ENCODE measurements around the gene SRXN1.

The SRXN1 gene

GRCh38 chr20:675033-675452 lies 22.0 kb upstream of the SRXN1 start:
- DNase-seq = no peak

- DNase-seq = no peak
These were observed 20.6 kb upstream of the SRXN1 start for GRCh38 chr20:673603-674001.

GRCh38 chr20:672963-673602 lies 20.1 kb upstream of the SRXN1 start:
- DNase-seq = no peak

GRCh38 chr20:671252-672030 lies 18.4 kb upstream of the SRXN1 start:
- no peak for DNase-seq

- DNase-seq = no peak
These were observed 16.6 kb upstream of the SRXN1 start for GRCh38 chr20:669573-669972.

DNA sequence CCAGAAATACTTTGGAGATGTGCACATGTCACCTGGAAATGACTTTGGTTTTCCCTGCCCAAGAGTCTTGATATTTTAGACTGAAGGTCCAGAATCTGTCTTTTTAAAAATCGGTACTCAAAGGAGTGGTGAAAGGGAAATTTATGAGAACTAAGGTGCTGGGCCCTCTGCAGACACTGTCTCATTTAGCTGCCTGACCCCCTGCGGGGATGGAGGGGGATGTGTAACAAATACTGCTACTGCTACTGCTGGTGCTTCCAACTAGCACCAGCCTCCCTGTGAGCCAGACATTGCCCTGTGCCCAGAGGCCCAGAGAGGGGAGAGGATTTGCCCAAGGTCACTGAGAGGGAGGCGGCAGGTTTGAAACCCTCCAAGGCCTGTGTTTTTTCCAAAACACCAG lies 15.6 kb upstream of the SRXN1 start:
- no peak for DNase-seq

DNA sequence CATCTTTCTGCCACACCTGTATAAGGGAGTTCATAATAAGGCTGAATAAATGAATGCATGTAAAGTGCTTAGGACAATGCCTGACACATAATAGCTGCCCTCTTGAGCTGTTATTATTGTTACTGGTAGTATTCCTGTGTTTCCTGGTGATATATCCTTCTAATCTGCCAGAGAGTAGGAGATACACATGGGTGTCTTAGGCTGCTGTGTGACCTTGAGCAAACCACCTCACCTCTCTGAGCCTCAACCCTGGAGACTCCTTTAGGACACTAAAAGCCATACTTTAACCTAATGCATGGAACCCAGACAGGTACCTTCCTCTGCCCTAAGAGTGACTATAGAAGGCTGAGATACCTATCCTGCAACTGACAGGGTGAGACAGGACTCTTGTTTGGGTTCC lies 15.1 kb upstream of the SRXN1 start:
- no peak for DNase-seq

GRCh38 chr20:667351-668034 lies 14.5 kb upstream of the SRXN1 start:
- peak; percentile 70 to 77 for DNase-seq

DNA sequence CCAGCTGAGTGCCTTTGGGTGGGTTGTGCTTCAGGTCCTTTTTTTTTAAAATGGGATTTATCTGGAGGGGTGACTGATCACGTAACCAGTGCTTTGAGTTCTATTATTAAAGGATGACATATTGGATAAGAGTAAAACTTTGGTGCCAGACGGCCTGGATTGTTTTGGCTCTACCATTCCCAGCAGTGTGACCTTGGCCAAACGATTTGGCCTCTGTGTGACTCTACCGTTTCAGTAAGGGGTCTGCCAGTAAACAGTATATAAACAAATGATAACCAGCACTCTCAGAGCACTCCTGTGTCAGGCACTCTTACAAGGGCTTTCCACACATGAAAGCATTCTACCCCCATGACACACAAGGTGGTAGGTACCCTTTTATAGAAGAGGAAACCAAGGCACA lies 13.9 kb upstream of the SRXN1 start:
- DNase-seq = no peak

- DNase-seq = no peak
These were observed 12.3 kb upstream of the SRXN1 start for GRCh38 chr20:665276-665675.

DNA sequence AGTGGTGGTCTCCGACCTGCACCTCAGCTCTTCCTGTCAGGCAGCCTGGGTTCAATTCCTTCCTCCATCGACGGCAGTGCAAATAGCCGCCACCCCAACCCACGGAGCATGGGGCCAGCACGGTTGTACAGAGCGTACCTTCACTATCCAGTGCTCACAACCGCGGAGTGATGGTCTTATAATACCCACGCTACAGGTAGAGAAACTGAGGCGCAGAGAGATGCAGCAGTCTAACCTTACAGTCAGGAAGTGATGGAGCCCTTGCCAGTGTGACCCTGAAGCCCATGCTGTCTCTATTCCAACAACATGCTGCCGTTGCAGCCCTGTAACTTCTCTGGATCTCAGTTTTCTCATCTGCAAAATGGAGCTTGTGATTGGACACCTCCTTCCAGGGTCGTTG lies 11.6 kb upstream of the SRXN1 start:
- DNase-seq = no peak

GRCh38 chr20:664151-664550 lies 11.2 kb upstream of the SRXN1 start:
- no peak for DNase-seq

- DNase-seq = peak in 1 of 2 experiments; percentile 19
These were observed 10.5 kb upstream of the SRXN1 start for GRCh38 chr20:663315-664090.

- DNase-seq = no peak
These were observed 9.5 kb upstream of the SRXN1 start for GRCh38 chr20:662277-663192.

DNA sequence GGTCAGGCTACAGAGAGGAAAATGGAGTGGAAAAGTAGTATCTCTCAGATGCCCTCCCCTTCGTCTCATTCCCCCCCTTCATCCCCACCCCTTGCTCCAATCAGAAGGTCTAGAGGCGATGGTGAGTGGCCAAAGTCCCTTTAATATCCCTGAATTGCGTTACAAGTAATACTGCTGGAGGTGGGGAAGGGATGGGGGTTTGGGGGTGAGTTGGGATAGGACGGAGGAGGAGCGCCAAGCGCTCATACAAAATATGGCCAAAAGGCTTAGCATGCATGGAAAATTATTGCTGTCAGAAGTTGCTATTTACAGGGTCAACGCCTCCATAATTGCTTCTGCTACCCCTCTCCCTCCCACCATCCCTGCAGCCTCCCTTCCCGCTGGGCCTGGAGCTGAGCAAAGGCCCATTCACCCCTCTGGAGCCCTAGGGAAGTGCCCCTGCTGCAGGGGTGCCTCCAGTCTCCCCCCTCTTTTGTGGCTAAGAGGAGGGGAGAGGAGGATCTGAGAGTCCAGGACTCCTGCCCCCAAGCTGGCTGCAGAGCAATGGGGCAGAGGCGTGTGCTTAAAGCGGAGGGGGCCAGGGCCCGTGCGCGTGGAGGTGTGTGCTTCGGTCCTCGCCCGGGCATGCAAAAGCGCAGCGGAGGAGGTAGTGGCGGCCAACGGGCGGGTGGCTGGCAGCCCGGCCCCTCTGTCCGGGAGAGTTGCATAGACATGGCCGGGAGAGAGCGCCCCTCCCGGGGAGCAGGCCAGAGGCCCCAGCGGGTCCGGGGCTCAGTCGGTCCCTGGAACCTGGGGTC lies 8.7 kb upstream of the SRXN1 start:
- DNase-seq = no peak

DNA sequence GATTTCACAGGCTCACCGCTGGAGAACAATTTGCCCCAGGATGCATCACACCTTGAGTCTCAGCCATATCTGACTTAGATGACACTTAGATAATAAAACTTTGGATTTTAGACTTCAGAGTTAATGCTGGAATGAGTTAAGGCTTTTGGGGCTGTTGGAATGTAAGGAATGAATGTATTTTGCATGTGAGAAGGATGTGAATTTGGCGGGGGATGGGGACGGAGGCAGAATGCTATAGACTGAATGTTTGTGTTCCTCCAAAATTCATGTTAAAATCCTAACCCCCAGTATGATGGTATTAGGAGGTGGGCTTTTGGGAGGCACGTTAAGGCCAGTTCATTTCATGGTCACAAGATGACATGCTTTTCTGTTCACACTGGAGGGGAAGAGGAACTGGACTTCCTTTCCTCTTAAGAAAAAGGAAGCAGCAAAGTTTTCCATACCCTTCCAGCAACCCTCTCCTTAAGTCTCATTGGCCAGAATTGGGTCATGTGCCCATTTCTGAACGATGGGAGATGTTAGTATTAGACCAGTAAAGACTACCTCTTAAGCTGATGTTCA lies 5.8 kb upstream of the SRXN1 start:
- no peak for DNase-seq

GRCh38 chr20:658202-658601 lies 5.2 kb upstream of the SRXN1 start:
- DNase-seq = no peak

DNA sequence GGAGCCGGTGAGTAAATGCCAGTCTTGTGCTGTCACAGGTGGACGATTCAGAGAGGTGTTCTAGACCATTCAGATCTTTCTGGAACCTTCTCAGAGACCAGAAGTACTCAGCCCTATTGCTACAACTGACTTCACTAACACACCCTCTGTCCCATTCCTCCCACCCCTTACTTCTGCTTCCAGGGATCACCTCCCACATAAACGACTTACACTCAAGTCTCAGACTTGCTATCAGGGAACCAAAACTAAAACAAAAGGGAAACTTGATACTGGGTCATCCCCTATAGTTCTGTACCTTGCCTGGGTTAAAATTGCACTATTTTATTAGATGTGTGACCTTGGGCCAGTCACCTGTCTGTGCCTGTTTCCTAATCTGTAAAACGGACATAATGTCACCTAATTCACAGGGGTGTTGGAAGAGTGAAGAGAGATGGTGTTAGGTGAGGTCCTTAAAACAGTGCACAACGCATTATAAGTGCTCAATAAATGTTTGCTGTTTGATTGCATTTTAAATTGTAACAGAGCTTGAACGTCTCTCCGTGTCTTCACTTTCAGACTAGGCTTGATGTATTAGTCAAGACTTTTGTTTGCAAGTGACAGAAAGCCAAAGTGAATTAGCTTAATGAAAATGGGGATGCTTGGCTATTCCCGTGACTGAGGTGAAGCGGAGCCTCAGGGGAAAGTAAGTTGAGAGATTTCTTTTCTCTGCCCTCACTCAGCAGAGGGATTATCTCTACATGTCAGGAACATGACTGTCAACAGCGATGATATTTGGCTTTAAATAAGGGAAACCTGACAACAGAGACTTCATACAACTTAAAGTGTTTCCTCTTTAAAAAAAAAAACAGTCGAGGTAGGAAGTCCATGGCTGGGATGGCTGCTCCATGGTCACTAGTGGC lies 3.0 kb upstream of the SRXN1 start:
- no peak for DNase-seq

DNA sequence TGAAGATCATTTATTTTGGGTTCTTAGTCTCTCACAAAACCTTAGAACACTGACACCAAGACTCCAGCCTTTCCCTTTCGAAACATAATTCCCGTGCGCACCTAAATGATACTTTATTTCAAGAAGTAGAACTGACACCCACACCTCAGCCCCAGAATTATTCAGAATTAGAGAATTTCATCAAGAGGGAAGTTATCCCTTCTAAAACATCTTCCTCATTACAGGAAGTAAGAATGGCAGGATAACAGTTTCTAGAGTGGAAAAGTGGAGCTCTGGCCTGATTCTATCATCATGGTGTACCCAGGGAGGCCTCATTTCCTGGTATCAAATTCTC lies 1.4 kb upstream of the SRXN1 start:
- DNase-seq = no peak
